ENCODE results near the gene SLC29A1.
A peak's percentile ranks its signal among the peaks of the same experiment; 100 is the strongest.
"Not testable (repeated sequence)": the region's sequence is repeated elsewhere in the genome, so short reads cannot be mapped to it uniquely, and the experiment has no call there.

Gene SLC29A1

GRCh38 chr6:44222486-44223318, 693 bp upstream of the SLC29A1 start:
- no peak for DNase-seq (ENCODE audit: low spot score)

DNA sequence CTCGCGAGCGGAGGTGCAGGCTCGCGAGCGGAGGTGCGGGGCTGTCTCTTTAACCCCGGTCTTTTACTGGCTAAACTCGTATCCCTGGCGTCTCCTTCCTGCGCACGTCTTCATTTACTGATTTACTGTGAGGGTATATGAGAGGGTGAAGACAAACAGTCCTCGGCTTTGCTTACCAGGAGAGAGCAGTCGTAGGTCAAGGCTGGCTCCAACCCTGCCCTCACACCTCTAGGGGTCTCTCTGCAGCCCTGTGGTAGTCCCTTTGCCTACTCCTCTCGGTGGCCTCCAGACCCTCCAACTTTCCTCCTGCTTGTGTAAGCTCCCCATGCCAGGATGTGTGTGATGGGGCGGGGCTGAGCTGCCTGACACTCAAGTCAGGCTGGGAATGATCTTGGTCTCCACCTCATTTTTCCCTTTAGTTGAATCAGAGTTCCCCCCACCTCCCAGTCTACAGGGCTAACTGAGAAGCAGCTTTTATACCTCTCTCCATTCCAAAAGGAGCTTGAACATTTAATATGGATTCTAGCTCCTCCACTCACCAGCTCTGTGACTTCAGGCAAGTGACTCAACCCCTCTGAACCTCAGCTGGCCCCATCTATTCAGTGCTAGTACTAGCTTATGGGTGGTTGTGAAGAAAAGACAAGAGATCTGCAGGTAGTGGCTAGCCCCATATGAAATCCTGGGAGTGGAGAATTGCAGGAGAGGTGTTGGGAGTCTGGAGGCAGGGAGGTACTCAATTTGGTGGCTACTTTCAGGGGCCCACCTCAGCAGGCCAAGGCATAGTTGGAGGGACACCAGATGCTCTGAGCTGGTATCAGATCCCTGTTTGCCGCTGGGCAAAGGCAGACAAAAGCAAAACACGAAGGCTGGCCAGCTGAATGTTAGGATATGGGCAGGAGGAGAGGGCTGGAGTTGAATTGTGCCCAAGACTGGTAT, 902 bp downstream of the SLC29A1 start:
- no peak for DNase-seq (ENCODE audit: low spot score)

DNA sequence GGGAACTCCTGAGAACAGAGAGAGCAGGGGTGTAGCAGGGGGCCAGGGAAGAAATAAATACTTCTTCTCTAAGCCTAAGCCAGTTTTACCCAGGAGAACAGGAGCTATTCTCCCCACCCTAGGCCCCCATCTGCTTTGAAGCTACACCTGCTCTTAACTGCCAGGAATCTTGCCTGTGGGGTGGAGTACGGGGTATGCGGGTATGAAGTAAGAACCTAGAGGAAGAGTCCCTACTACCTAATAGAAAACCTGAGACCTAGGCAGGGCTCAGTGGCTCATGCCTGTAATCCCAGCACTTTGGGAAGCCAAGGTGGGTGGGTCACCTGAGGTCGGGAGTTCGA, 1.5 kb downstream of the SLC29A1 start:
- DNase-seq (ENCODE audit: low spot score) = no peak

DNA sequence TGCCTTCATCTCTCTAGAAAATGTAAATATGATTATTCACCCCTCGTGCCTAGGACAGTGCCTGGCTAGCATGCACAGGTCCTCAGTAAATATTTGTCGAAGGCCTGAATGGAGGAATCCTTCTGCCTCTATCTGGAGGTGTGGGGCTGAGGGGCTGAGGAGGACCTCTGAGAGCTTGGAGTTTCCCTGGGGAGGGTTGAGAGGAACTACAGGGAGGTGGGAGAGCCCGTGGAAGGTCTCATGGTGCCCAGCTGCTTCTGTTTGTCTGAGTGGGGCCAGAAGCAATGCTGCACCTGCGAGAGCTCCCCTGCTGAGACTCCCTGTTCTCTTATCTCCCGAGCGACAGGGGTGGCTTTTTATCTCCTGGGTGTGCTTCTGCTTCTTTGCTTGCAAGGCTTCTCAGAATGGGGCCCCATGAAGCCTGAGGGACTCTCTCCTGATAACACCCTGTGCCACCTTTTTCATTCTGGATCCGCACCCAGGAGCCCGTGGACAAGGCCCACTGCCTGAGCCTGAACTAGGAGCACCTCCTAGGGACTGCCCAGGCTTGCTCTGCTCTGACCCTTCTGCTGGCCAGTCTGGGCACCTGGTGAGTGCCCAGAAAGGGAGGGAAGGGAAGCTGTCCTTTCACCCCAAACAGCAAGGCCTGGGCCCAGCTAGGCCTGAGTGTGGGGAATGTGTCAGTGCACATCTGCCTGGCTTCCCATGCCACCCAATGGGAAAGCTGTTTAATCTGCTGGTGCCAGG, 2.4 kb downstream of the SLC29A1 start:
- DNase-seq (ENCODE audit: low spot score) = no peak

DNA sequence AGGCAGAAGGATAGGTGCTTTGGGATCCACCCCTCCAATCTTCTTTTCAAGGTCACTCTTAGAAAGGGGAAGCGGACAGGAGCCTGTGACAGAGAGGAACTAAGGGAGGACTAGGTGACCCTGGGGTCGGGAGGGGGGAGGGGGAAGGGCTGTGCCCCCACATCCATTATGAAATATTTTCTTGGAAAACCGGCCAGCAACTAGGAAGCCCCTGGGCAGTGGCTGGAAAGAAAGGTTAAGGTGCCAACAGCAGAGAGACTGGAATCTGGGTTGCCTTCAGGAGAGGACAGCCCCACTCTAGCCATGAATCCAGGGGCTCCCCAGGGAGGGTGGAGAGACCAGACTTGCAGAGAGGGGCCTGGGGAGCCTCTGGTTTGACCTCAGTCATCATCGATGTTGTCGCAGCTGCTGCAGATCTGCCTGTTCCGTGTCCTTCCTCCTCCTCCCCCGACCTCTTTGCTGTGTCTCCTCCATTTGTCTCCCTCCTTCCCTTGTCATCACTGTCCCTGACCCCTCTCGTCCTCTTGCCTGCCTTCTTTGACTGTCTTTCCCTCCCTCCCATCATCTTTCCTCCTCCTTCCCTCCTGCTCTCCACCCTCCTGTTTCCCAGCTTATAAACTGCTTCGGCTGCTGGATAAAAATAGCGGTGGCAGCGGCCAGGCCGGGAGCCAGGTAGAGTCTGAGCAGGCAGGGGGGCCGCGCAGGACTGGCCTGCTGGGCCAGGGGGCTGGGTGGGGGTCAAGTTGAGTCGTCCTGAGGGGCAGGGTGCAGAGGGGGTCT, 3.2 kb downstream of the SLC29A1 start:
- DNase-seq (ENCODE audit: low spot score) = no peak

DNA sequence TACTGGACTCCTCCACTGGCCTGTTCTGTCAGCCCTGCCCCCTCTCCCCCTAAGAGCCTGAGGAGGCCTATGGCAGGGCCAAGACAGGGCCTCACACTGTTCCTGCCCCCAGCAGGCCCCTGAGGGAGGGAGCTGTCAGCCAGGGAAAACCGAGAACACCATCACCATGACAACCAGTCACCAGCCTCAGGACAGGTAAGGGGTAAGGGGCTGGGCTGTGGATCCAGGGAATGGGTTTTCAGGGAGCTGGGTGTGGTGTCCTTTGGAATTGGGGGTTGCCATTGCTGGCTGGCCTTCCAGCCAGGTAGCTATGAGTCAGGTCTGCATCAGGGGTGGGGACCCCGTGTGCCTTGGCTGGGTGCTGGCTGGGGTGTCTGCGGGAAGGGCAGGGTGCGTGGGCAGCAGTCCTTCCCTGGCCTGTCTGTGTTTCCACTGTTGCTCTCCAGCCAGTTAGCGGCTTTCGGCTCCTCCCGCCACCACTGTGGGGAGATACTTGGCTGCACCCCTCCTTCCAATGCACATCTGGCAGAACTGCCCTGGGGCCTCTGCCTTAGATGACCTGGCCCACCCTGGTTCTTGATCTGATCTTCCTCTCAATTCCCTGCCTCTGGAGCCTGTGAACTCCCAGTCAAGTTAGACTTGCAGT, 3.9 kb downstream of the SLC29A1 start:
- no peak for DNase-seq (ENCODE audit: low spot score)

DNA sequence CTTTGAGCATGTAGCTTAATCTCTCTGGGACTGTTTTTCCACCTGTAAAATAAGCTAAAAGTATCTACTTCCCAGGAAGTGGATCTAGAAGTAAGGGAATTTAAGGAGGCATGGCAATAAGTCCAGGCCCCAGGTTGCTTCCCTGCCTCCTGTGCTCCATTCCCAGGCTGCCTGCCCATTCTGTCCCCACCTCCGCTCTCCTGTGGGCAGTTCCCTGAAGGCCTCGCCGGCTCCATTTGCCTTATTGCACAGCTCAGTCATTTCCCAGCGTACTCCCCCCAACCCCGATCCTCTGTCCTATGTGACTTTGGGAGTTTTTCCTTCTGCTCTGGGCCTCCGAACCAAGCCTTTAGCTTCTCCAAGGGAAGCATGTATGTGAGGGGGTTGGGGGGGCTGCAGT, 4.6 kb downstream of the SLC29A1 start:
- no peak for DNase-seq (ENCODE audit: low spot score)

- no peak for DNase-seq (ENCODE audit: low spot score)
Measured at GRCh38 chr6:44228433-44228832, 5.0 kb downstream of the SLC29A1 start.

DNA sequence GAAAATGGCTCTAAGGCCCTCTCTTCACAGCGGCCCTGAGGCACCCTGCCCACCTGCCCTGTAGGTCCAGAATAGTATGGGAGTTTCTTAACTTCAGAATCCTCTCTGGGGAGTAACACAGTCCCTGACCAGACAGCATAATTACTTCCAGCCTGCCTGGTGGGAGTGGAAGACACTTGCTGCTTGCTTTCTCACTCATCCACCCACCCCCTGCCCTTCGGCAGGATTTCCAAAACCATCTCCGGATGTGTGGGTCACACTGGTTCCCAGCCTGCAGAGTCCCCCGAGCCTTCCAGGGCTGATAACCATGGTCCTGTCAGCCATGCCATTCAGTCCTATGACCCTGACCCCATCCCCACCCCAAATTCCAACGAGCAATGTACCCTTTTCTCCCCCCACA, 5.4 kb downstream of the SLC29A1 start:
- DNase-seq (ENCODE audit: low spot score) = no peak

DNA sequence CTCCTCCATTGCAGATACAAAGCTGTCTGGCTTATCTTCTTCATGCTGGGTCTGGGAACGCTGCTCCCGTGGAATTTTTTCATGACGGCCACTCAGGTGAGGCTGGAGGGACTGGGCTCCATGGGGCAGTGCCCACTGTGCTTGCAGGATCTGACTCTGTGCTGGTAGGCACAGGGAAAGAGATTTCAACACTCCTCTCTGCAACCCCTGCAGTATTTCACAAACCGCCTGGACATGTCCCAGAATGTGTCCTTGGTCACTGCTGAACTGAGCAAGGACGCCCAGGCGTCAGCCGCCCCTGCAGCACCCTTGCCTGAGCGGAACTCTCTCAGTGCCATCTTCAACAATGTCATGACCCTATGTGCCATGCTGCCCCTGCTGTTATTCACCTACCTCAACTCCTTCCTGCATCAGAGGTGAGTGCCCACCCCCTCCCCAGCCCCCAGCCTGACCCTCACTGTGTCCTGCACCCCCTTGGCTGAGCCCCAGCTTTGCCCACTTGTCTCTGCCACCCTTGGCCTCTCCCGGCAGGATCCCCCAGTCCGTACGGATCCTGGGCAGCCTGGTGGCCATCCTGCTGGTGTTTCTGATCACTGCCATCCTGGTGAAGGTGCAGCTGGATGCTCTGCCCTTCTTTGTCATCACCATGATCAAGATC, 6.1 kb downstream of the SLC29A1 start:
- DNase-seq (ENCODE audit: low spot score) = no peak

DNA sequence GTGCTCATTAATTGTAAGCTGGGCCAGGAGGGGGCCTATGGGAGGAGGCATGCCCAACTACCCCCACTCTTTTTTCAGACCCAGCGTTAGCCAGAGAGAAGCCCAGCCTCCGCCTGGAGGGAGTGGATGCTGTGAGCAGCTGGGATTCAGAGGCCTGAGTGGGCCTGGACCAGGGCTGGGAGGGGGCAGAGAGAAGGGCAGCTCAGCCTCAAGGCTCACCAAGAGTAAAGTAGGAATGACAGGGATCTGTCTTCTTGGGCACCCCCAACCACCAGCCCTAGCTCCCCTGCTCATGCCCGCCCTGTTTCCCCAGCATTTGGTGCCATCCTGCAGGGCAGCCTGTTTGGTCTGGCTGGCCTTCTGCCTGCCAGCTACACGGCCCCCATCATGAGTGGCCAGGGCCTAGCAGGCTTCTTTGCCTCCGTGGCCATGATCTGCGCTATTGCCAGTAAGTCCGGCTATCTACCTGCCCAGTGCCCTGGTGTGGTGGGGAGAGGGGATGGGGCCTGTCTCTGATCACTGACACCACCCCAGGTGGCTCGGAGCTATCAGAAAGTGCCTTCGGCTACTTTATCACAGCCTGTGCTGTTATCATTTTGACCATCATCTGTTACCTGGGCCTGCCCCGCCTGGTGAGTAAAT, 6.8 kb downstream of the SLC29A1 start:
- no peak for DNase-seq (ENCODE audit: low spot score)

- not testable (repeated sequence) for DNase-seq (ENCODE audit: low spot score)
Measured at GRCh38 chr6:44231426-44231825, 8.0 kb downstream of the SLC29A1 start.

GRCh38 chr6:44232676-44233566, 9.5 kb downstream of the SLC29A1 start:
- no peak for DNase-seq (ENCODE audit: low spot score)

GRCh38 chr6:44233567-44234100, 10.2 kb downstream of the SLC29A1 start:
- DNase-seq (ENCODE audit: low spot score) = no peak

GRCh38 chr6:44234101-44235025, 11.0 kb downstream of the SLC29A1 start:
- peak; percentile 91 for DNase-seq (ENCODE audit: low spot score)

DNA sequence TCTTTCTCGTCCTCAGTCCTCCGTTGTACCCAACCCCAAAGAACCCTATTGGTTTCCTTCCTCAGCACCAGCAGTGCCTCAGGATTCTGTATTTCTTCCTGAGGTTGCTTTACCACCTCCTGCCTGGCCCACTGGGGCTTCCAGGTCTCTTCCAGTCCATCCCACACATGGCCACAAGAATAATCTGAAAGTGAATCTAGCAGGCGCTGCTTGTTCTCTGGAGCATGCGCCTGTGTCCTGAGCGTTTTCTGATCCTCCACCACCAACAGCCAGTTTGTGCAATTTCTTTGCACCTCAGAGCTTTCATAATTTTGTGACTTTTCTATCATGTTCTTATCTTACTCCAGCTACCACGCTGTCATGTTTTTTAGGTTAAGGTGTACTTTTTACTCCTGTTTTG, 11.9 kb downstream of the SLC29A1 start:
- no peak for DNase-seq (ENCODE audit: low spot score)

GRCh38 chr6:44235891-44236516, 12.6 kb downstream of the SLC29A1 start:
- DNase-seq (ENCODE audit: low spot score) = no peak

Data from putamen (tissue), 1 donor.